Upper lobe of left lung (tissue), 4 donors: ENCODE measurements around the gene HIVEP2.

Experiments
- EP300 ChIP-seq, 4 donors: sonication (generic); formaldehyde crosslinking; IDR thresholded peaks; one replicate each; pipeline ENCODE4 v1.5.1; 2017; ENCODE audit warnings: antibody characterized with exemption in 4 of 4, control low read depth in 2 of 4
- POLR2A ChIP-seq, 4 donors: fragments of 450-650 bp; IDR thresholded peaks; one replicate each; pipeline ENCODE4 v1.5.1; 2016 to 2017; ENCODE audit warnings: antibody characterized with exemption in 4 of 4, mild to moderate bottlenecking in 2 of 4
- TF ChIP-seq, protein P1 (sequence below), 6 experiments: fragments of 450-650 bp in 4 of 6; fragments of 200-600 bp in 2 of 6; sonication (generic) in 2 of 6; IDR thresholded peaks; one replicate each; pipeline ENCODE4 v1.5.1; 2016 to 2019; ENCODE audit warnings: antibody characterized with exemption in 6 of 6

DNA sequence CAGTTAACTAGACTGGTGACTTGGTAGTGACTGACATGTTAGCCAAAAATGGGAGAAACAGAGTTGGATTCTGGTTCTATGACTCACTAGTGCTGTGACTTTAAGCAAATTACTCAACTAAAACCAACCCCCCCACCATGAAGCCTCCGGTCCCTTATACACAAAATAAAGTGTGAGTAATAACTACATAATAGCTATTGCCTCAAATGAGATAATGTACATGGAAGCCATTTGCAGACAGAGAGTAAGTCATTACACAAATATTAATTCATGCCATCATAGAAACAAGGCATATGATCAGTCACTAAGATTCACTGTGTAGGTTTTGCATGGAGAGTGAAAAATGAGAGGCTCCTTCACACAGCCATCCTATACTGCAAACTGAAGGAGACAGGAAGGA lies 111.9 kb downstream of the HIVEP2 start:
- TF ChIP-seq, protein P1, sequence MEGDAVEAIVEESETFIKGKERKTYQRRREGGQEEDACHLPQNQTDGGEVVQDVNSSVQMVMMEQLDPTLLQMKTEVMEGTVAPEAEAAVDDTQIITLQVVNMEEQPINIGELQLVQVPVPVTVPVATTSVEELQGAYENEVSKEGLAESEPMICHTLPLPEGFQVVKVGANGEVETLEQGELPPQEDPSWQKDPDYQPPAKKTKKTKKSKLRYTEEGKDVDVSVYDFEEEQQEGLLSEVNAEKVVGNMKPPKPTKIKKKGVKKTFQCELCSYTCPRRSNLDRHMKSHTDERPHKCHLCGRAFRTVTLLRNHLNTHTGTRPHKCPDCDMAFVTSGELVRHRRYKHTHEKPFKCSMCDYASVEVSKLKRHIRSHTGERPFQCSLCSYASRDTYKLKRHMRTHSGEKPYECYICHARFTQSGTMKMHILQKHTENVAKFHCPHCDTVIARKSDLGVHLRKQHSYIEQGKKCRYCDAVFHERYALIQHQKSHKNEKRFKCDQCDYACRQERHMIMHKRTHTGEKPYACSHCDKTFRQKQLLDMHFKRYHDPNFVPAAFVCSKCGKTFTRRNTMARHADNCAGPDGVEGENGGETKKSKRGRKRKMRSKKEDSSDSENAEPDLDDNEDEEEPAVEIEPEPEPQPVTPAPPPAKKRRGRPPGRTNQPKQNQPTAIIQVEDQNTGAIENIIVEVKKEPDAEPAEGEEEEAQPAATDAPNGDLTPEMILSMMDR (IDR thresholded peaks at IDR 0.05) = no peak
- no peak for TF ChIP-seq EP300 (IDR thresholded peaks at IDR 0.05)
- TF ChIP-seq POLR2A (IDR thresholded peaks at IDR 0.05) = no peak
